CD4-positive, alpha-beta memory T cell (primary cell): ENCODE data around the gene STAC. TPM values are rescaled to one million over a fixed set of nuclear protein-coding genes. Genes with fewer than 3 reads are reported as not detected.
"Not testable (repeated sequence)": the region's sequence is repeated elsewhere in the genome, so short reads cannot be mapped to it uniquely, and the experiment has no call there.

ENCODE experiments used
- CTCF ChIA-PET: fragments of 350-600 bp; sonication (Branson Sonifier 250); formaldehyde crosslinking; loops from one replicate; lab custom pipeline; 2021; ENCODE audit warnings: inconsistent platforms; ENCODE audit not compliant: partially characterized antibody; lab: Charles Lee
- POLR2A ChIA-PET: fragments of 350-600 bp; sonication (Branson Sonifier 250); formaldehyde crosslinking; loops from one replicate; lab custom pipeline; 2021; ENCODE audit not compliant: partially characterized antibody; lab: Charles Lee
- DNase-seq, 5 donors: peaks; one replicate each; pipeline versions ENCODE4 v3.0.0 to v3.0.0-alpha.2; 2020 to 2022; ENCODE audit warnings: mixed read lengths in 1 of 5
- H3K27ac ChIP-seq: one replicate; pipeline ENCODE4 v1.7.0; 2013; ENCODE audit warnings: low read depth, low read length
- H3K27me3 ChIP-seq: 2 replicates; pipeline ENCODE4 v1.7.0; 2013; ENCODE audit warnings: mild to moderate bottlenecking, low read length, moderate library complexity; ENCODE audit not compliant: insufficient read depth
- H3K36me3 ChIP-seq: 2 replicates; pipeline ENCODE4 v1.7.0; 2013; ENCODE audit warnings: mild to moderate bottlenecking, low read length, moderate library complexity; ENCODE audit not compliant: insufficient read depth
- H3K4me1 ChIP-seq: 2 replicates; pipeline ENCODE4 v1.7.0; 2013; ENCODE audit warnings: mild to moderate bottlenecking, low read length, moderate library complexity; ENCODE audit not compliant: insufficient read depth
- H3K4me3 ChIP-seq, 2 donors: one replicate each; pipeline ENCODE4 v1.7.0; 2013; ENCODE audit warnings: low read length in 2 of 2, mild to moderate bottlenecking in 1 of 2
- H3K9me3 ChIP-seq, 2 donors: one replicate each; pipeline ENCODE4 v1.7.0; 2013; ENCODE audit warnings: low read length in 2 of 2, control low read depth in 1 of 2; ENCODE audit not compliant: control insufficient read depth in 1 of 2
- H3K27ac Mint-ChIP-seq, 7 donors: one replicate each; pipeline ENCODE4 v1.8.0; 2020 to 2021; ENCODE audit warnings: mixed read lengths in 7 of 7, mild to moderate bottlenecking in 6 of 7, inconsistent platforms in 3 of 7, moderate library complexity in 3 of 7
- H3K27me3 Mint-ChIP-seq, 2 donors: one replicate each; pipeline ENCODE4 v1.8.0; 2020 to 2021; ENCODE audit warnings: mixed read lengths in 2 of 2
- H3K36me3 Mint-ChIP-seq, 2 donors: one replicate each; pipeline ENCODE4 v1.8.0; 2020 to 2021; ENCODE audit warnings: mixed read lengths in 2 of 2, inconsistent platforms in 1 of 2, mild to moderate bottlenecking in 1 of 2
- H3K4me1 Mint-ChIP-seq, 4 donors: one replicate each; pipeline ENCODE4 v1.8.0; 2020 to 2021; ENCODE audit warnings: mixed read lengths in 4 of 4, mild to moderate bottlenecking in 1 of 4
- H3K4me3 Mint-ChIP-seq, 8 donors: one replicate each; pipeline ENCODE4 v1.8.0; 2020 to 2021; ENCODE audit warnings: mixed read lengths in 8 of 8, mild to moderate bottlenecking in 7 of 8, moderate library complexity in 6 of 8, inconsistent platforms in 3 of 8
- H3K9me3 Mint-ChIP-seq, 8 donors: one replicate each; pipeline ENCODE4 v1.8.0; 2020 to 2021; ENCODE audit warnings: mixed read lengths in 8 of 8, mild to moderate bottlenecking in 5 of 8, inconsistent platforms in 3 of 8, moderate library complexity in 1 of 8
- intact Hi-C: fragments of 100-400 bp; cut with micrococcal nuclease; formaldehyde crosslinking; loops from one replicate; pipeline ENCODE4 v1.15.1; 2023
- polyA plus RNA-seq, 2 donors: library from polyadenylated mRNA; unstranded; fragments of 300-500 nt; fragmentation: Illumina TruSeq; gene quantifications; one replicate each; pipeline ENCODE4 v1.2.3, GENCODE V29; 2021
- total RNA-seq, 2 experiments: library from RNA; stranded (reverse); gene quantifications; one replicate each; pipeline ENCODE4 v1.2.3, GENCODE V29; 2021

Gene STAC
- total and polyA plus RNA-seq, 4 experiments from 2014 or later: not detected

DNA sequence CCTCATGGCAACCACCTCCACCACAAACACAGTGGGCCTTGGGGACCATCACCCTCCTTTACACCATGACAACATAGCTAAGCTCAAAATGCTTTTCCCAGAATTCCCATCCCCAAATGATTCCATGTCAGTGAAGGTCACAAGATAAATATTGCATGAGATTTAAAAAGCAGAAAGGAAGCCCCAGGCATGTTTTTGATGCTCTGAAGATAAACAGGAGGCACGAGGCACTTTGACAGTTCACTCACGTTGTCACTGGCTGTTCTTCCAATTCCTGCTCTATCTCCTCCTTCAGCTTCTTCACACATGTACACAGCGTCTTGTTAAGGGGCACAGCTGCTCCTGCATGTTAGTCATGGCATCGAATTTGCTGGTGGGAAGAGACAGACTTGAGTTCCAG is 180.4 kb downstream of the STAC start:
- ChIA-PET POLR2A (no interaction called here), CTCF (no interaction called here)
- Mint-ChIP-seq H3K36me3 (no peaks in the 10 kb centered on the region), H3K4me3 (no peak overlapping the region), H3K4me1 (no peaks in the 10 kb centered on the region), H3K9me3 (peaks cover 0 to 1% (median 0%) of the 10 kb centered on the region in 8 donors), H3K27ac (no peak overlapping the region), H3K27me3 (peaks cover 1 to 4% of the 10 kb centered on the region in 2 donors)
- H3K36me3 ChIP-seq: no peaks in the 10 kb centered on the region
- H3K27me3 ChIP-seq: no peaks in the 10 kb centered on the region
- no peak for DNase-seq
- H3K27ac ChIP-seq: no peak overlapping the region
- H3K9me3 ChIP-seq: no peaks in the 10 kb centered on the region
- intact Hi-C loops: no loop called here
- no peaks in the 10 kb centered on the region for H3K4me1 ChIP-seq
- H3K4me3 ChIP-seq: no peak overlapping the region

DNA sequence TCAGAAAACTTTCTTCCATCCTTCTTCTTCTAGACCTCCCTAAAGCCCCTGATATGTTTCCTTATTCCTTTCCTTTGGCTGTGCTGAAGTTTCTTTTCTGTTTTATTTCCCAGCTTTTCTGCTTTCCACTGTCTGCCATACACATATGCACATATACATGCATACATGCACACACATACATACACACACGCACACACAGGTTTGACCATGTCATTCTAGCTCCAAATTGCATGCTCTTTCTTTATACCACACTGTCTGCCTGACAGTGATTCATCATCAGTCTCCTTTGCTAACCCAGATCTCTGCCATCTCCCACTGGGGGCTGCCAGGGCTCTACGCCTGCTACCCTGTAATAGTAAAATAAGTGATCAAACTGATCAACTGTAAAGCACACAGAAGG is 181.3 kb downstream of the STAC start:
- no peaks in the 10 kb centered on the region for H3K27me3 ChIP-seq
- H3K4me3 Mint-ChIP-seq: no peak overlapping the region
- no peak overlapping the region for H3K27ac ChIP-seq
- no peaks in the 10 kb centered on the region for H3K9me3 ChIP-seq
- no peak for DNase-seq
- ChIA-PET POLR2A (no interaction called here), CTCF (no interaction called here)
- H3K27ac Mint-ChIP-seq: no peak overlapping the region
- no peaks in the 10 kb centered on the region for H3K36me3 Mint-ChIP-seq
- intact Hi-C loops: no loop called here
- no peaks in the 10 kb centered on the region for H3K4me1 ChIP-seq
- H3K36me3 ChIP-seq: no peaks in the 10 kb centered on the region
- no peak overlapping the region for H3K4me3 ChIP-seq
- peaks cover 1 to 4% of the 10 kb centered on the region in 2 donors for H3K27me3 Mint-ChIP-seq
- H3K4me1 Mint-ChIP-seq: no peaks in the 10 kb centered on the region
- H3K9me3 Mint-ChIP-seq: peaks cover 0 to 2% (median 0%) of the 10 kb centered on the region in 8 donors

DNA sequence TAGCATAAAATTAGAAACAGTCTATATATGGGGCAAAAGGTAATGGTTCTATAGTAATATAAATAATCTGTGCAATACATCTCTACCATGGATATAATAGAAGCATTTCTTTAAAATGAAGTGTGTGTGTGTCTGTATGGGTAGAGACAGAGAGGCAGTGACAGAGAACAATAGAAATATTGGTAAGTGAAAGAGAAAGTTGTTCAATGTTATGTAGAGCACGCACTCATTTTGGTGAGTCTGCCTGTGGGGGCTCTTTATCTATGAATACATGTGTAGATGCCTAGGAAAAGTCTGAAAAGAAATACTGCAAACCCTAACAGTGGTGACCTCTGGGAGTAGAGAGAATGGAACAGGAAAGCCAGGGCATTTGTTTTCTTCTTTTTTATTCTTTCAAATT is 182.6 kb downstream of the STAC start:
- no peak overlapping the region for H3K27ac Mint-ChIP-seq
- no peak for DNase-seq
- Histone ChIP-seq H3K27ac (no peak overlapping the region), H3K4me3 (no peak overlapping the region), H3K27me3 (no peaks in the 10 kb centered on the region), H3K4me1 (no peaks in the 10 kb centered on the region), H3K36me3 (no peaks in the 10 kb centered on the region), H3K9me3 (no peaks in the 10 kb centered on the region)
- CTCF ChIA-PET: no interaction called here
- POLR2A ChIA-PET: no interaction called here
- intact Hi-C loops: no loop called here
- no peaks in the 10 kb centered on the region for H3K36me3 Mint-ChIP-seq
- peaks cover 0 to 8% (median 2%) of the 10 kb centered on the region in 8 donors for H3K9me3 Mint-ChIP-seq
- H3K4me1 Mint-ChIP-seq: no peaks in the 10 kb centered on the region
- no peak overlapping the region for H3K4me3 Mint-ChIP-seq
- peaks cover 1 to 2% of the 10 kb centered on the region in 2 donors for H3K27me3 Mint-ChIP-seq

GRCh38 chr3:36575241-36575640 is 194.9 kb downstream of the STAC start:
- H3K4me1 Mint-ChIP-seq: no peaks in the 10 kb centered on the region
- H3K27me3 Mint-ChIP-seq: peaks cover 0 to 2% of the 10 kb centered on the region in 2 donors
- Histone ChIP-seq H3K9me3 (no peaks in the 10 kb centered on the region), H3K36me3 (no peaks in the 10 kb centered on the region), H3K4me3 (no peak overlapping the region), H3K4me1 (no peaks in the 10 kb centered on the region), H3K27me3 (no peaks in the 10 kb centered on the region), H3K27ac (no peak overlapping the region)
- ChIA-PET CTCF (no interaction called here), POLR2A (no interaction called here)
- H3K36me3 Mint-ChIP-seq: no peaks in the 10 kb centered on the region
- H3K27ac Mint-ChIP-seq: no peak overlapping the region
- intact Hi-C loops: no loop called here
- no peak for DNase-seq
- no peak overlapping the region for H3K4me3 Mint-ChIP-seq
- H3K9me3 Mint-ChIP-seq: peaks cover 5 to 40% (median 29%) of the 10 kb centered on the region in 8 donors

DNA sequence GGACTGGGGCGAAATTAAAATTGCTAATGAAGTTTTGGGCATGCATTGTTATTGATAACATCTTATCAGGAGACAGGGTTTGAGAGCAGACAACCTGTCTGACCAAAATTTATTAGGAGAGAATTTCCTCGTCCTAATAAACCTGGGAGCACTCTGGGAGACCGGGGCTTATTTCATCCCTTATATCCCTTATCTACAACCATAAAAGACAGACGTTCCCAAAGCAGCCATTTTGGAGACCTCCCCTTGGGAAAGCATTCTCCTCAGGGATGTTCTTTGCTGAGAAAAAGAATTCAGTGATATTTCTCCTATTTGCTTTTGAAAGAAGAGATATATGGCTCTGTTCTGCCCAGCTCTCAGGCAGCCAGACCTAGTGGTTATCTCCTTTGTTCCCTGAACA is 198.1 kb downstream of the STAC start:
- H3K27ac Mint-ChIP-seq, H3K27ac ChIP-seq, H3K4me1 ChIP-seq, H3K36me3 Mint-ChIP-seq, DNase-seq, H3K36me3 ChIP-seq, H3K4me3 Mint-ChIP-seq, intact Hi-C loops, H3K4me3 ChIP-seq, H3K27me3 ChIP-seq, POLR2A ChIA-PET, H3K4me1 Mint-ChIP-seq, CTCF ChIA-PET, H3K9me3 ChIP-seq: not testable (repeated sequence)
- H3K27me3 Mint-ChIP-seq: peaks cover 4 to 10% of the 10 kb centered on the region in 2 donors
- H3K9me3 Mint-ChIP-seq: peaks cover 7 to 41% (median 29%) of the 10 kb centered on the region in 8 donors

GRCh38 chr3:36579746-36580145 is 199.4 kb downstream of the STAC start:
- ChIA-PET POLR2A (no interaction called here), CTCF (no interaction called here)
- no peaks in the 10 kb centered on the region for H3K4me1 Mint-ChIP-seq
- H3K4me3 Mint-ChIP-seq: no peak overlapping the region
- Histone ChIP-seq H3K4me1 (no peaks in the 10 kb centered on the region), H3K9me3 (no peaks in the 10 kb centered on the region), H3K36me3 (no peaks in the 10 kb centered on the region), H3K4me3 (no peak overlapping the region), H3K27ac (no peak overlapping the region), H3K27me3 (no peaks in the 10 kb centered on the region)
- no peak for DNase-seq
- no peak overlapping the region for H3K27ac Mint-ChIP-seq
- H3K36me3 Mint-ChIP-seq: no peaks in the 10 kb centered on the region
- peaks cover 4 to 11% of the 10 kb centered on the region in 2 donors for H3K27me3 Mint-ChIP-seq
- intact Hi-C loops: no loop called here
- peaks cover 2 to 35% (median 28%) of the 10 kb centered on the region in 8 donors for H3K9me3 Mint-ChIP-seq

GRCh38 chr3:36580716-36581115 is 200.4 kb downstream of the STAC start:
- intact Hi-C loops: no loop called here
- no peak for DNase-seq
- H3K4me1 ChIP-seq: no peaks in the 10 kb centered on the region
- POLR2A ChIA-PET: no interaction called here
- H3K36me3 ChIP-seq: no peaks in the 10 kb centered on the region
- Mint-ChIP-seq H3K4me1 (no peaks in the 10 kb centered on the region), H3K4me3 (no peak overlapping the region), H3K27ac (no peak overlapping the region), H3K36me3 (no peaks in the 10 kb centered on the region), H3K9me3 (peaks cover 2 to 37% (median 28%) of the 10 kb centered on the region in 8 donors), H3K27me3 (peaks cover 4 to 9% of the 10 kb centered on the region in 2 donors)
- H3K27ac ChIP-seq: no peak overlapping the region
- H3K27me3 ChIP-seq: no peaks in the 10 kb centered on the region
- H3K4me3 ChIP-seq: no peak overlapping the region
- CTCF ChIA-PET: no interaction called here
- no peaks in the 10 kb centered on the region for H3K9me3 ChIP-seq

- CTCF ChIA-PET: no interaction called here
- POLR2A ChIA-PET: no interaction called here
Measured at GRCh38 chr3:36591959-36592358, 211.7 kb downstream of the STAC start.

More at GRCh38 chr3:36591959-36592358, 211.7 kb downstream of the STAC start:
- no peak overlapping the region for H3K27ac ChIP-seq
- no peak overlapping the region for H3K4me3 ChIP-seq
- H3K27me3 ChIP-seq: no peaks in the 10 kb centered on the region
- peaks cover 0 to 7% (median 3%) of the 10 kb centered on the region in 8 donors for H3K9me3 Mint-ChIP-seq
- H3K4me1 Mint-ChIP-seq: no peaks in the 10 kb centered on the region
- intact Hi-C loops: no loop called here
- no peak overlapping the region for H3K4me3 Mint-ChIP-seq
- no peak for DNase-seq
- H3K27ac Mint-ChIP-seq: no peak overlapping the region
- H3K27me3 Mint-ChIP-seq: peaks cover 6 to 8% of the 10 kb centered on the region in 2 donors
- H3K36me3 ChIP-seq: no peaks in the 10 kb centered on the region
- no peaks in the 10 kb centered on the region for H3K4me1 ChIP-seq
- H3K36me3 Mint-ChIP-seq: no peaks in the 10 kb centered on the region
- no peaks in the 10 kb centered on the region for H3K9me3 ChIP-seq
